Measurements from ENCODE around the gene KASH5.
"Not testable (repeated sequence)": the region's sequence is repeated elsewhere in the genome, so short reads cannot be mapped to it uniquely, and the experiment has no call there.

Gene KASH5

GRCh38 chr19:49453757-49454240 lies 65.8 kb downstream of the KASH5 start:
- H3K9ac ChIP-seq (ENCODE audit: low read length): peak overlapping the region; percentile 94
- peaks cover 7% of the 10 kb centered on the region for H3K4me1 ChIP-seq (ENCODE audit: control insufficient read depth, insufficient read depth, low read length)
- no peaks in the 10 kb centered on the region for H3K27me3 ChIP-seq (ENCODE audit: control insufficient read depth, insufficient read depth, low read length)
- peak overlapping the region; percentile 93 for H3K4me3 ChIP-seq (ENCODE audit: low read length)
- H3K36me3 ChIP-seq (ENCODE audit: control insufficient read depth, insufficient read depth, low read length): no peaks in the 10 kb centered on the region
- peak overlapping the region; percentile 99 for H3K27ac ChIP-seq (ENCODE audit: low read depth, low read length)

- Histone ChIP-seq H3K4me3 (ENCODE audit: low read length) (no peak overlapping the region), H3K9ac (ENCODE audit: low read length) (no peak overlapping the region), H3K4me1 (ENCODE audit: control insufficient read depth, insufficient read depth, low read length) (peaks cover 7% of the 10 kb centered on the region), H3K36me3 (ENCODE audit: control insufficient read depth, insufficient read depth, low read length) (no peaks in the 10 kb centered on the region), H3K27me3 (ENCODE audit: control insufficient read depth, insufficient read depth, low read length) (no peaks in the 10 kb centered on the region), H3K27ac (ENCODE audit: low read depth, low read length) (no peak overlapping the region)
Observed at GRCh38 chr19:49455773-49456172, 67.7 kb downstream of the KASH5 start.

GRCh38 chr19:49456326-49456725 lies 68.3 kb downstream of the KASH5 start:
- Histone ChIP-seq H3K27ac (ENCODE audit: low read depth, low read length) (no peak overlapping the region), H3K4me3 (ENCODE audit: low read length) (no peak overlapping the region), H3K4me1 (ENCODE audit: control insufficient read depth, insufficient read depth, low read length) (peaks cover 7% of the 10 kb centered on the region), H3K27me3 (ENCODE audit: control insufficient read depth, insufficient read depth, low read length) (no peaks in the 10 kb centered on the region), H3K9ac (ENCODE audit: low read length) (no peak overlapping the region), H3K36me3 (ENCODE audit: control insufficient read depth, insufficient read depth, low read length) (no peaks in the 10 kb centered on the region)

GRCh38 chr19:49458567-49458903 lies 70.5 kb downstream of the KASH5 start:
- Histone ChIP-seq H3K4me1 (ENCODE audit: control insufficient read depth, insufficient read depth, low read length) (peaks cover 6% of the 10 kb centered on the region), H3K36me3 (ENCODE audit: control insufficient read depth, insufficient read depth, low read length) (no peaks in the 10 kb centered on the region), H3K4me3 (ENCODE audit: low read length) (no peak overlapping the region), H3K27ac (ENCODE audit: low read depth, low read length) (no peak overlapping the region), H3K9ac (ENCODE audit: low read length) (no peak overlapping the region), H3K27me3 (ENCODE audit: control insufficient read depth, insufficient read depth, low read length) (no peaks in the 10 kb centered on the region)

GRCh38 chr19:49459388-49459787 lies 71.3 kb downstream of the KASH5 start:
- H3K4me1 ChIP-seq (ENCODE audit: control insufficient read depth, insufficient read depth, low read length): no peaks in the 10 kb centered on the region
- H3K4me3 ChIP-seq (ENCODE audit: low read length): no peak overlapping the region
- no peak overlapping the region for H3K27ac ChIP-seq (ENCODE audit: low read depth, low read length)
- H3K36me3 ChIP-seq (ENCODE audit: control insufficient read depth, insufficient read depth, low read length): peaks cover 2% of the 10 kb centered on the region
- H3K27me3 ChIP-seq (ENCODE audit: control insufficient read depth, insufficient read depth, low read length): no peaks in the 10 kb centered on the region
- H3K9ac ChIP-seq (ENCODE audit: low read length): no peak overlapping the region

GRCh38 chr19:49461130-49461529 lies 73.1 kb downstream of the KASH5 start:
- not testable (repeated sequence) for H3K4me3 ChIP-seq (ENCODE audit: low read length); H3K27ac ChIP-seq (ENCODE audit: low read depth, low read length); H3K9ac ChIP-seq (ENCODE audit: low read length); H3K27me3 ChIP-seq (ENCODE audit: control insufficient read depth, insufficient read depth, low read length); H3K36me3 ChIP-seq (ENCODE audit: control insufficient read depth, insufficient read depth, low read length); H3K4me1 ChIP-seq (ENCODE audit: control insufficient read depth, insufficient read depth, low read length)

GRCh38 chr19:49461656-49462055 lies 73.6 kb downstream of the KASH5 start:
- peaks cover 2% of the 10 kb centered on the region for H3K36me3 ChIP-seq (ENCODE audit: control insufficient read depth, insufficient read depth, low read length)
- no peaks in the 10 kb centered on the region for H3K27me3 ChIP-seq (ENCODE audit: control insufficient read depth, insufficient read depth, low read length)

GRCh38 chr19:49462492-49462891 lies 74.4 kb downstream of the KASH5 start:
- peaks cover 2% of the 10 kb centered on the region for H3K36me3 ChIP-seq (ENCODE audit: control insufficient read depth, insufficient read depth, low read length)
- H3K27ac ChIP-seq (ENCODE audit: low read depth, low read length): no peak overlapping the region
- H3K4me1 ChIP-seq (ENCODE audit: control insufficient read depth, insufficient read depth, low read length): no peaks in the 10 kb centered on the region
- no peaks in the 10 kb centered on the region for H3K27me3 ChIP-seq (ENCODE audit: control insufficient read depth, insufficient read depth, low read length)
- H3K4me3 ChIP-seq (ENCODE audit: low read length): no peak overlapping the region
- no peak overlapping the region for H3K9ac ChIP-seq (ENCODE audit: low read length)

More at GRCh38 chr19:49461656-49462055, 73.6 kb downstream of the KASH5 start:
- no peak overlapping the region for H3K27ac ChIP-seq (ENCODE audit: low read depth, low read length)
- no peak overlapping the region for H3K9ac ChIP-seq (ENCODE audit: low read length)
- no peak overlapping the region for H3K4me3 ChIP-seq (ENCODE audit: low read length)
- no peaks in the 10 kb centered on the region for H3K4me1 ChIP-seq (ENCODE audit: control insufficient read depth, insufficient read depth, low read length)

GRCh38 chr19:49463960-49464740 lies 76.1 kb downstream of the KASH5 start:
- H3K27ac ChIP-seq (ENCODE audit: low read depth, low read length): no peak overlapping the region
- no peaks in the 10 kb centered on the region for H3K27me3 ChIP-seq (ENCODE audit: control insufficient read depth, insufficient read depth, low read length)
- peaks cover 2% of the 10 kb centered on the region for H3K36me3 ChIP-seq (ENCODE audit: control insufficient read depth, insufficient read depth, low read length)
- H3K4me3 ChIP-seq (ENCODE audit: low read length): no peak overlapping the region
- H3K9ac ChIP-seq (ENCODE audit: low read length): no peak overlapping the region
- H3K4me1 ChIP-seq (ENCODE audit: control insufficient read depth, insufficient read depth, low read length): no peaks in the 10 kb centered on the region

GRCh38 chr19:49465371-49465770 lies 77.3 kb downstream of the KASH5 start:
- no peaks in the 10 kb centered on the region for H3K27me3 ChIP-seq (ENCODE audit: control insufficient read depth, insufficient read depth, low read length)
- H3K4me1 ChIP-seq (ENCODE audit: control insufficient read depth, insufficient read depth, low read length): no peaks in the 10 kb centered on the region
- H3K9ac ChIP-seq (ENCODE audit: low read length): no peak overlapping the region
- no peak overlapping the region for H3K27ac ChIP-seq (ENCODE audit: low read depth, low read length)
- no peak overlapping the region for H3K4me3 ChIP-seq (ENCODE audit: low read length)
- peaks cover 5% of the 10 kb centered on the region for H3K36me3 ChIP-seq (ENCODE audit: control insufficient read depth, insufficient read depth, low read length)

All from rectal smooth muscle tissue (tissue), 1 donor.